Endothelial cell of umbilical vein (primary cell): ENCODE measurements around the gene PYGB. TPM values are rescaled to one million over a fixed set of nuclear protein-coding genes. Genes with fewer than 3 reads are reported as not detected.

Experiments
- BruUV-seq: library from RNA; stranded (reverse); fragments of 400-500 nt; replicated peaks from 2 replicates; lab custom pipeline; 2021; lab: Mats Ljungman, UMichigan
- CTCF ChIA-PET: fragments of 300-600, 350-600 bp; sonication (Branson Sonifier 250); formaldehyde crosslinking; loops from one replicate; lab custom pipeline; 2021; ENCODE audit warnings: antibody characterized with exemption, inconsistent platforms; lab: Charles Lee
- POLR2A ChIA-PET: fragments of 300-600, 350-600 bp; sonication (Branson Sonifier 250); formaldehyde crosslinking; loops from one replicate; lab custom pipeline; 2021; ENCODE audit warnings: antibody characterized with exemption, inconsistent platforms; lab: Charles Lee
- DNase-seq: peaks from one replicate; pipeline ENCODE4 v3.0.0-alpha.2; 2011; ENCODE audit warnings: low read depth, low spot score
- FAIRE-seq: peaks from 2 replicates; lab custom pipeline; 2011; peaks lifted over from hg19 to GRCh38; lab: Jason Lieb, UNC
- H2AFZ ChIP-seq: 2 replicates; pipeline ENCODE4 v1.6.0; 2012; ENCODE audit warnings: low read depth, low read length, control low read depth, inconsistent platforms
- H3K27ac ChIP-seq: 2 replicates; pipeline ENCODE4 v1.5.1; 2011; ENCODE audit warnings: low read depth, mild to moderate bottlenecking, control low read depth, low read length, moderate library complexity; ENCODE audit not compliant: insufficient read depth
- H3K27me3 ChIP-seq, 2 experiments: 2 replicates each; pipeline versions ENCODE4 v1.6.0 to v1.6.1; 2011; ENCODE audit warnings: low read length in 2 of 2, mixed read lengths in 1 of 2; ENCODE audit not compliant: control insufficient read depth in 2 of 2, insufficient read depth in 2 of 2
- H3K36me3 ChIP-seq, 2 experiments: 2 replicates in 1 of 2; 3 replicates in 1 of 2; pipeline ENCODE4 v1.5.1; 2011; ENCODE audit warnings: low read length in 2 of 2, mild to moderate bottlenecking in 1 of 2, moderate library complexity in 1 of 2; ENCODE audit not compliant: control insufficient read depth in 2 of 2, insufficient read depth in 2 of 2; ENCODE audit errors: extremely low read depth in 1 of 2
- H3K4me1 ChIP-seq: 3 replicates; pipeline ENCODE4 v1.5.1; 2011; ENCODE audit warnings: mild to moderate bottlenecking, low read length; ENCODE audit not compliant: control insufficient read depth, insufficient read depth; ENCODE audit errors: extremely low read depth
- H3K4me2 ChIP-seq: 2 replicates; pipeline ENCODE4 v1.6.1; 2011; ENCODE audit warnings: low read length, control low read depth, mixed read lengths; ENCODE audit not compliant: insufficient read depth
- H3K4me3 ChIP-seq, 3 experiments: fragments of 200-600 bp in 1 of 3; sonication (generic), shearing (Covaris generic) in 1 of 3; replicated peaks in 1 of 3; 2 replicates each; pipeline ENCODE4 v1.5.1; 2011 to 2016; ENCODE audit warnings: control low read depth in 3 of 3, low read length in 3 of 3, mild to moderate bottlenecking in 2 of 3, inconsistent platforms in 1 of 3, low read depth in 1 of 3, moderate library complexity in 1 of 3; ENCODE audit not compliant: insufficient read depth in 1 of 3
- H3K79me2 ChIP-seq: 2 replicates; pipeline ENCODE4 v1.6.0; 2012; ENCODE audit warnings: low read length, inconsistent platforms; ENCODE audit not compliant: control insufficient read depth, insufficient read depth
- H3K9ac ChIP-seq: replicated peaks from 2 replicates; pipeline ENCODE3; 2011; ENCODE audit warnings: low read length, control low read depth; ENCODE audit not compliant: insufficient read depth; ENCODE audit errors: extremely low read depth
- H3K9me1 ChIP-seq: replicated peaks from 3 replicates; pipeline ENCODE4 v1.6.0; 2011; ENCODE audit warnings: mild to moderate bottlenecking, low read length; ENCODE audit not compliant: control insufficient read depth, insufficient read depth; ENCODE audit errors: extremely low read depth
- H3K9me3 ChIP-seq: replicated peaks from 2 replicates; pipeline ENCODE4 v1.5.1; 2012; ENCODE audit warnings: low read length, inconsistent platforms; ENCODE audit not compliant: control insufficient read depth, insufficient read depth
- H4K20me1 ChIP-seq: replicated peaks from 2 replicates; pipeline ENCODE3; 2011; ENCODE audit warnings: mild to moderate bottlenecking, low read length; ENCODE audit not compliant: control insufficient read depth, insufficient read depth; ENCODE audit errors: extremely low read depth
- EZH2 ChIP-seq: IDR thresholded peaks from 2 replicates; pipeline ENCODE4 v1.6.1; 2012; ENCODE audit warnings: borderline replicate concordance, low read depth, mild to moderate bottlenecking, moderate library complexity, low read length, inconsistent platforms; ENCODE audit not compliant: severe bottlenecking
- FOS ChIP-seq: IDR thresholded peaks from 2 replicates; pipeline ENCODE4 v1.6.1; 2011; ENCODE audit warnings: mild to moderate bottlenecking, low read length, moderate library complexity, borderline replicate concordance; ENCODE audit not compliant: insufficient read depth
- GATA2 ChIP-seq: IDR thresholded peaks from 2 replicates; pipeline ENCODE4 v1.7.0; 2011; ENCODE audit warnings: low read depth, mild to moderate bottlenecking, moderate library complexity, mixed read lengths, low read length; ENCODE audit not compliant: insufficient read length, insufficient read depth
- JUN ChIP-seq: IDR thresholded peaks from 2 replicates; pipeline ENCODE4 v1.6.1; 2011; ENCODE audit warnings: borderline replicate concordance, low read depth; ENCODE audit not compliant: insufficient read length, insufficient read depth
- MYC ChIP-seq: IDR thresholded peaks from one replicate; pipeline ENCODE4 v1.6.1; 2011; ENCODE audit warnings: mild to moderate bottlenecking, low read depth, low read length
- POLR2A ChIP-seq: IDR thresholded peaks from 2 replicates; pipeline ENCODE4 v1.6.1; 2012; ENCODE audit warnings: low read depth, mild to moderate bottlenecking, control low read depth, low read length
- POLR2AphosphoS5 ChIP-seq: IDR thresholded peaks from 2 replicates; pipeline ENCODE4 v1.6.1; 2012; ENCODE audit warnings: low read depth, mild to moderate bottlenecking, control low read depth, low read length, moderate library complexity; ENCODE audit not compliant: insufficient read depth
- dilution Hi-C: fragments of 300-500 bp; cut with MboI; formaldehyde crosslinking; loops from one replicate; pipeline ENCODE4 v1.15.0; 2019; ENCODE audit warnings: low sequenced_read_pairs; ENCODE audit not compliant: extremely low pct_ligation_motif_present
- intact Hi-C: fragments of 100-400 bp; cut with micrococcal nuclease; formaldehyde crosslinking; loops from one replicate; pipeline ENCODE4 v1.10.0; 2022
- polyA plus RNA-seq, 4 experiments: library from polyadenylated mRNA; depleted of rRNA in 3 of 4; stranded (reverse) in 3 of 4; unstranded in 1 of 4; fragments of >200 nt; gene quantifications; 2 replicates each; pipeline versions ENCODE4 v1.2.1 to v1.2.3, GENCODE V29; 2011 to 2012; ENCODE audit warnings: missing spikeins in 1 of 4
- total RNA-seq: library from RNA; stranded (reverse); gene quantifications from 2 replicates; pipeline ENCODE4 v1.2.3, GENCODE V29; 2021
- TF ChIP-seq, protein P1 (sequence below): IDR thresholded peaks from 2 replicates; pipeline ENCODE4 v1.6.1; 2011; ENCODE audit not compliant: insufficient read depth, insufficient read length
- TF ChIP-seq, protein P2 (sequence below), 2 donors: IDR thresholded peaks; 1 replicate in 1 of 2; 2 replicates in 1 of 2; pipeline ENCODE4 v1.5.1; 2011; ENCODE audit warnings: low read length in 2 of 2, mild to moderate bottlenecking in 2 of 2, moderate library complexity in 2 of 2, control low read depth in 1 of 2, inconsistent platforms in 1 of 2, low read depth in 1 of 2; ENCODE audit not compliant: insufficient read depth in 1 of 2; ENCODE audit errors: extremely low read depth in 1 of 2

The PYGB gene
- total and polyA plus RNA-seq, 2 donors (not counting 3 experiments of a cell fraction or from before 2014, with no cell fraction given): 36.1 to 60.2 TPM

DNA sequence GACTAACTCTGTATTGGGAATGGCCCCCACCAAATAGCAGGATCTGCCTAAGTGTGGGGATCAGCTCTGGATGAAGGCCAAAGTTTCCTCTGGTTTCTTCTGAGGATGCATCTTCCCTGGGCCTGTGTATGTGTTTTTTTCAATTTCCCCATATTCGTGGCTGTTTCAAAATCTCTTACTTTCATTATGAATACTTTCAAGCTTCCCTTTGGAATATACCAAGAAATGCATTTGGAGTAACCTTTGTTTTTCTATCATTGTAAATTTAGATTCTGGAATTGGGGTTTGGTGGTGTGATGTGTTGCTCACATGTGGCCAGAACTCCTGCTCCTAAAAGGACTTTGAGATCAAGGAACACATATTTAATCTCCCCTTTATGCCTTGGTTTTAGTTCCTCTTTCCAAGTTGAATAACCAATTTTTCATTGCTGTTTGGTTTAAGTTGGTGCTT, 44.0 kb upstream of the PYGB start:
- ChIA-PET CTCF (interaction anchor here (1.2 to 2.4 kb wide), 3 partner anchors 25 to 195 kb away, joined by 5 to 10 read pairs (median 7); partner anchors contain the start of gene PYGB), POLR2A (no interaction called here)
- dilution Hi-C loops (no loop called here), intact Hi-C loops (no loop called here)
- no peak for TF ChIP-seq POLR2AphosphoS5
- TF ChIP-seq JUN: no peak
- Histone ChIP-seq H3K9me1 (no peaks in the 10 kb centered on the region), H2AFZ (no peak overlapping the region), H4K20me1 (peaks cover 2% of the 10 kb centered on the region), H3K4me2 (no peak overlapping the region), H3K27ac (no peak overlapping the region), H3K36me3 (no peaks in the 10 kb centered on the region), H3K4me3 (no peak overlapping the region), H3K27me3 (no peaks in the 10 kb centered on the region), H3K79me2 (peaks cover 19% of the 10 kb centered on the region), H3K9me3 (no peaks in the 10 kb centered on the region), H3K9ac (no peak overlapping the region), H3K4me1 (no peaks in the 10 kb centered on the region)
- no peak for DNase-seq
- no TSS peak for BruUV-seq
- no peak for FAIRE-seq

GRCh38 chr20:25204550-25205276, 43.2 kb upstream of the PYGB start:
- H3K9me3 ChIP-seq: no peaks in the 10 kb centered on the region
- no peaks in the 10 kb centered on the region for H3K9me1 ChIP-seq
- no peak for DNase-seq
- ChIA-PET CTCF (interaction anchor here (2.3 to 2.4 kb wide), 2 partner anchors 42 to 194 kb away, joined by 7 to 10 read pairs; partner anchors contain the start of gene PYGB), POLR2A (no interaction called here)
- H3K4me1 ChIP-seq: no peaks in the 10 kb centered on the region
- no peak overlapping the region for H3K4me2 ChIP-seq
- intact Hi-C loops: no loop called here
- H3K27me3 ChIP-seq: no peaks in the 10 kb centered on the region
- no peak overlapping the region for H2AFZ ChIP-seq
- dilution Hi-C loops: no loop called here
- H3K9ac ChIP-seq: no peak overlapping the region
- no peak for FAIRE-seq
- no peak overlapping the region for H3K4me3 ChIP-seq
- no TSS peak for BruUV-seq
- peaks cover 19% of the 10 kb centered on the region for H3K79me2 ChIP-seq
- peaks cover 2% of the 10 kb centered on the region for H4K20me1 ChIP-seq
- no peak overlapping the region for H3K27ac ChIP-seq
- no peaks in the 10 kb centered on the region for H3K36me3 ChIP-seq
- TF ChIP-seq FOS (no peak), POLR2AphosphoS5 (no peak), GATA2 (no peak), EZH2 (no peak), POLR2A (no peak), JUN (no peak), MYC (no peak)
- TF ChIP-seq, protein P1, sequence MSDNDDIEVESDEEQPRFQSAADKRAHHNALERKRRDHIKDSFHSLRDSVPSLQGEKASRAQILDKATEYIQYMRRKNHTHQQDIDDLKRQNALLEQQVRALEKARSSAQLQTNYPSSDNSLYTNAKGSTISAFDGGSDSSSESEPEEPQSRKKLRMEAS: no peak
- TF ChIP-seq, protein P2, sequence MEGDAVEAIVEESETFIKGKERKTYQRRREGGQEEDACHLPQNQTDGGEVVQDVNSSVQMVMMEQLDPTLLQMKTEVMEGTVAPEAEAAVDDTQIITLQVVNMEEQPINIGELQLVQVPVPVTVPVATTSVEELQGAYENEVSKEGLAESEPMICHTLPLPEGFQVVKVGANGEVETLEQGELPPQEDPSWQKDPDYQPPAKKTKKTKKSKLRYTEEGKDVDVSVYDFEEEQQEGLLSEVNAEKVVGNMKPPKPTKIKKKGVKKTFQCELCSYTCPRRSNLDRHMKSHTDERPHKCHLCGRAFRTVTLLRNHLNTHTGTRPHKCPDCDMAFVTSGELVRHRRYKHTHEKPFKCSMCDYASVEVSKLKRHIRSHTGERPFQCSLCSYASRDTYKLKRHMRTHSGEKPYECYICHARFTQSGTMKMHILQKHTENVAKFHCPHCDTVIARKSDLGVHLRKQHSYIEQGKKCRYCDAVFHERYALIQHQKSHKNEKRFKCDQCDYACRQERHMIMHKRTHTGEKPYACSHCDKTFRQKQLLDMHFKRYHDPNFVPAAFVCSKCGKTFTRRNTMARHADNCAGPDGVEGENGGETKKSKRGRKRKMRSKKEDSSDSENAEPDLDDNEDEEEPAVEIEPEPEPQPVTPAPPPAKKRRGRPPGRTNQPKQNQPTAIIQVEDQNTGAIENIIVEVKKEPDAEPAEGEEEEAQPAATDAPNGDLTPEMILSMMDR (IDR thresholded peaks at IDR 0.05; ENCODE audit: extremely low read depth in 1 of 2, insufficient read depth in 1 of 2, low read depth in 1 of 2, low read length in 2 of 2): no peak
